ENCODE measurements around the gene TSPEAR.

DNA sequence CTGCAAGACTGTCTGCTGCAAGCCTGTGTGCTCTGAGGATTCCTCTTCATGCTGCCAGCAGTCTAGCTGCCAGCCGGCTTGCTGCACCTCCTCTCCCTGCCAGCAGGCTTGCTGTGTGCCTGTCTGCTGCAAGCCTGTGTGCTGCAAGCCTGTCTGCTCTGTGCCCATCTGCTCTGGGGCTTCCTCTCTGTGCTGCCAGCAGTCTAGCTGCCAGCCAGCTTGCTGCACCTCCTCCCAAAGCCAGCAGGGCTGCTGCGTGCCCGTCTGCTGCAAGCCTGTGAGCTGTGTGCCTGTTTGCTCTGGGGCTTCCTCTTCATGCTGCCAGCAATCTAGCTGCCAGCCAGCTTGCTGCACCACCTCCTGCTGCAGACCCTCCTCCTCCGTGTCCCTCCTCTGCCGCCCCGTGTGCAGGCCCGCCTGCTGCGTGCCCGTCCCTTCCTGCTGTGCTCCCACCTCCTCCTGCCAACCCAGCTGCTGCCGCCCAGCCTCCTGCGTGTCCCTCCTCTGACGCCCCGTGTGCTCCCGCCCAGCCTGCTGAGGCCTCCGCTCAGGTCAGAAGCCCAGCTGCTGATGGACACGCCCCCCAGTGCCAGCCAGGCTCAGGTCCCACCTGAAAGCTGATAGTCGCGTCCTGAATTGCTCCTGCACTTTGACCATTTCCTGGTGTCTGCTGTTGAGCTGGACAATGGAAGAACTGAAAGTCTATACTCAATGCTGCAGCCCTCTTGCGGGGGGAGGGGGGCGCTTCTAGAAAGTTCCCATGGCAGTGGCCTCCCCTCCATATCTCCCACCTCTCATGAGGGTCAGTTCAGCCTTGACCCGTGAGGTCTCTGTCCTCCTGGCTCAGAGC lies 136.7 kb downstream of the TSPEAR start:
- TF ChIP-seq, protein P1, sequence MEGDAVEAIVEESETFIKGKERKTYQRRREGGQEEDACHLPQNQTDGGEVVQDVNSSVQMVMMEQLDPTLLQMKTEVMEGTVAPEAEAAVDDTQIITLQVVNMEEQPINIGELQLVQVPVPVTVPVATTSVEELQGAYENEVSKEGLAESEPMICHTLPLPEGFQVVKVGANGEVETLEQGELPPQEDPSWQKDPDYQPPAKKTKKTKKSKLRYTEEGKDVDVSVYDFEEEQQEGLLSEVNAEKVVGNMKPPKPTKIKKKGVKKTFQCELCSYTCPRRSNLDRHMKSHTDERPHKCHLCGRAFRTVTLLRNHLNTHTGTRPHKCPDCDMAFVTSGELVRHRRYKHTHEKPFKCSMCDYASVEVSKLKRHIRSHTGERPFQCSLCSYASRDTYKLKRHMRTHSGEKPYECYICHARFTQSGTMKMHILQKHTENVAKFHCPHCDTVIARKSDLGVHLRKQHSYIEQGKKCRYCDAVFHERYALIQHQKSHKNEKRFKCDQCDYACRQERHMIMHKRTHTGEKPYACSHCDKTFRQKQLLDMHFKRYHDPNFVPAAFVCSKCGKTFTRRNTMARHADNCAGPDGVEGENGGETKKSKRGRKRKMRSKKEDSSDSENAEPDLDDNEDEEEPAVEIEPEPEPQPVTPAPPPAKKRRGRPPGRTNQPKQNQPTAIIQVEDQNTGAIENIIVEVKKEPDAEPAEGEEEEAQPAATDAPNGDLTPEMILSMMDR (IDR thresholded peaks at IDR 0.05) = no peak
- TF ChIP-seq POLR2A (IDR thresholded peaks at IDR 0.05) = no peak
